AG10803 (cell line): Measurements from ENCODE around the gene SUFU.

Experiments
- DNase-seq: peaks from one replicate; pipeline ENCODE4 v3.0.0; 2010; ENCODE audit warnings: low read depth
- H3K4me3 ChIP-seq: 2 replicates; pipeline ENCODE4 v1.5.1; 2011; ENCODE audit warnings: mild to moderate bottlenecking, low read length, control low read depth
- TF ChIP-seq, protein P1 (sequence below): conservative IDR thresholded peaks from 2 replicates; pipeline ENCODE4 v1.5.1; 2011; ENCODE audit warnings: mild to moderate bottlenecking, low read length, control low read depth, inconsistent platforms

SUFU gene

DNA sequence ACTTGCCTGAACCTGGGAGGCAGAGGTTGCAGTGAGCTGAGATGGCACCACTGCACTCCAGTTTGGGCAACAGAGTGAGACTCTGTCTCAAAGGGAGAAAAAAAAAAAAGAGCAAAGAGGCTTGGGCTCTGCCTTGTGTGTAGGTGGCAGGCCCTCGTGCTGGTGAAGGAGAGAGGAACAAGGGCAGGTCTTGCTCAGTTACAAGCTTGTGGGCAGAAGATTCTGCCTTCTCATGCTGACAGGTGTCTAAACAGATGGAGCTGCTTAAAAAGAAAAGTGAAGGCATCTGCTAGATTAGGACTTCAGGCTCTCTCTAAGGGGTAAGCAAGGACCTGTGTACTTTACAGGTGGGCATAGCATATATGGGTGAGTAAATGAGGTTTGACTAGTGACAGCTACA, 75.0 kb downstream of the SUFU start:
- peak overlapping the region; percentile 40; the same call in 1 of the 2 replicates for H3K4me3 ChIP-seq
- TF ChIP-seq, protein P1, sequence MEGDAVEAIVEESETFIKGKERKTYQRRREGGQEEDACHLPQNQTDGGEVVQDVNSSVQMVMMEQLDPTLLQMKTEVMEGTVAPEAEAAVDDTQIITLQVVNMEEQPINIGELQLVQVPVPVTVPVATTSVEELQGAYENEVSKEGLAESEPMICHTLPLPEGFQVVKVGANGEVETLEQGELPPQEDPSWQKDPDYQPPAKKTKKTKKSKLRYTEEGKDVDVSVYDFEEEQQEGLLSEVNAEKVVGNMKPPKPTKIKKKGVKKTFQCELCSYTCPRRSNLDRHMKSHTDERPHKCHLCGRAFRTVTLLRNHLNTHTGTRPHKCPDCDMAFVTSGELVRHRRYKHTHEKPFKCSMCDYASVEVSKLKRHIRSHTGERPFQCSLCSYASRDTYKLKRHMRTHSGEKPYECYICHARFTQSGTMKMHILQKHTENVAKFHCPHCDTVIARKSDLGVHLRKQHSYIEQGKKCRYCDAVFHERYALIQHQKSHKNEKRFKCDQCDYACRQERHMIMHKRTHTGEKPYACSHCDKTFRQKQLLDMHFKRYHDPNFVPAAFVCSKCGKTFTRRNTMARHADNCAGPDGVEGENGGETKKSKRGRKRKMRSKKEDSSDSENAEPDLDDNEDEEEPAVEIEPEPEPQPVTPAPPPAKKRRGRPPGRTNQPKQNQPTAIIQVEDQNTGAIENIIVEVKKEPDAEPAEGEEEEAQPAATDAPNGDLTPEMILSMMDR, result no peak
- DNase-seq, result no peak

DNA sequence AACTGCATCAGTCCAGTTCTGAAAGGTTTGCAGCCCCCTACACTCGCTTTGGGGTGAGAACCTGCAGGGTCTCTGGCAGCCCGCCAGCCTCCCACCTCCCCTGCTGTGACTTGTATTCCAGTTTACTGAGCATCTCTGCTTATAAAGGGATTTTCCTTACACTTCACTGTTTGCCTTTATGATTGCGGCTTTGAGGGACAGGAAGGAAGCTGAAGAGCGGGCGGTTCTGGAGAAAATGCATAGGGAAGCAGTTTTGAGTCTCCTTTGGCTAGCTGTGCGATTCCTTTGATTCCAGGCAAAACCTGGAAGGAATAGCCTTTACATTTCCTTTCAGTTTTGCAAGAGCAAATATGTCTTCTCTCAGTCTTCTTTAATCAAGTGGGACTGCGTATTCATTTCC, 75.6 kb downstream of the SUFU start:
- TF ChIP-seq, protein P1, result no peak
- peak overlapping the region; percentile 40 for H3K4me3 ChIP-seq
- DNase-seq, result peak; percentile 32

DNA sequence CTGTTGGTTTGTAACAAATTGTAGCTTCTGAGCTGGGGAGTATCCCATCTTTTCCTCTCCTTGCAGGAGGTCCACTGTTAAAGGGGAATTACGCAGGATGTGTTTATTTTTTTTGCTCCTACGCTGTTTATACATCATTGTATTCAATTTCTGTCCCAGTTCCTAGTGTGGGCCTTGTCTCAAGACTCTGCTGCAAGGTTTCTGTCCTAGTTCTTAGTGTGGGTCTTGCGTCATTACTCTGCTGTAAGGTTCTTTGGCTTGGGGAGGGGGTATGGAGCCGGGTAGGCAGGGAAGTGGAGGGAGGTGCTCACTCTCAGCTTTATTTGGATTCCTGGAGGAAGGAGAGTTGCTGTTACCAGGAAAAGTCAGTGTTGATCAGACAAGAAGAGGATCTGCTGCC, 76.5 kb downstream of the SUFU start:
- H3K4me3 ChIP-seq, result no peak overlapping the region
- no peak for DNase-seq
- TF ChIP-seq, protein P1, result no peak

DNA sequence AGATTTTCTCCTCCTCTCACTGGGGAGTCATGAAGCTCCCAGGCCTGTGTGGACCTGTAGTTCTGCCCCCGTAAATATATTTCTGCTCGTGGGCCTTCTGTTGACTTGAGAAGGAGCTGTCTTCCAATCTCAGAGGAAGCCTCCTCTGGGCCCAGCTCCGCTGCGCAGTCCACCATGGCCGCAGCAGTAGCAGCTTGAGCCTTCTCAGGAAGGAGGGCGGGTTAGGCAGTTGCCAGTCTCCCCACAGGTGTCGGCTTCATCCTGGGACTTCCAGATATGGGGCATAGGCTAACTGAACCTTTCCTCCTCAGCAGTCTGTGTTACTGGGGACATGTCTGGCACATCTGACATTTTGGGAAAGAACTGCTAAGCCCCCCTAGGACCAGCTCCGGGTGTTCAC, 77.6 kb downstream of the SUFU start:
- no peak overlapping the region for H3K4me3 ChIP-seq
- TF ChIP-seq, protein P1, result no peak
- no peak for DNase-seq

DNA sequence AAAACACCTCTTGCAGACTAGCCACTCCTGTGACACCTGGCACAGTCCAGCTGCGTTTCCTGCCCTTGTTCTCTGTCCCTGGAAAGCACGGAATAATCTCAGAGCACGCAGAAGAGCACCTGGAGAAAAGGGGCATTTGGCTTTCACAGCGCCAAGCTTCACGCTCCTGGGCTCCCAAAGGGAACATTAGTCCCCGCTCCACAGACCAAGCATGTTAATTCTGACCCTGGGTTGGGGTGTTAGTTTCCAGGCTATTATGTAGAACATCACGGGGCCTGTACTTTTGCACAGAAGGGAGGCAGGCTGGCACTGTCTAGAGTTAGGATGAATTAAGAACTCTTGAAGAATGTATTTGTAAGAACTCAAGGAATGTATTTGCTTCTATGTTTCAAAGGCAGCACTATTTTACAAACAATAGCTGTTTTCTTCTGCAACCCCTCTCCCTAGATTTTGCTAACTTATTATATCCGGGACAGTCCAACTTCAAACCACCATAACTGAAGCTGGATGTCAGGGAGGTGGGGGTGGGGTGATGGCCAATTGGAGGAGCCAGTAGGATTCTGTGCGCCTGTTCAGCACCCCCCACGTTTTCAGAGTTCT, 78.3 kb downstream of the SUFU start:
- no peak overlapping the region for H3K4me3 ChIP-seq
- TF ChIP-seq, protein P1, result no peak
- no peak for DNase-seq

DNA sequence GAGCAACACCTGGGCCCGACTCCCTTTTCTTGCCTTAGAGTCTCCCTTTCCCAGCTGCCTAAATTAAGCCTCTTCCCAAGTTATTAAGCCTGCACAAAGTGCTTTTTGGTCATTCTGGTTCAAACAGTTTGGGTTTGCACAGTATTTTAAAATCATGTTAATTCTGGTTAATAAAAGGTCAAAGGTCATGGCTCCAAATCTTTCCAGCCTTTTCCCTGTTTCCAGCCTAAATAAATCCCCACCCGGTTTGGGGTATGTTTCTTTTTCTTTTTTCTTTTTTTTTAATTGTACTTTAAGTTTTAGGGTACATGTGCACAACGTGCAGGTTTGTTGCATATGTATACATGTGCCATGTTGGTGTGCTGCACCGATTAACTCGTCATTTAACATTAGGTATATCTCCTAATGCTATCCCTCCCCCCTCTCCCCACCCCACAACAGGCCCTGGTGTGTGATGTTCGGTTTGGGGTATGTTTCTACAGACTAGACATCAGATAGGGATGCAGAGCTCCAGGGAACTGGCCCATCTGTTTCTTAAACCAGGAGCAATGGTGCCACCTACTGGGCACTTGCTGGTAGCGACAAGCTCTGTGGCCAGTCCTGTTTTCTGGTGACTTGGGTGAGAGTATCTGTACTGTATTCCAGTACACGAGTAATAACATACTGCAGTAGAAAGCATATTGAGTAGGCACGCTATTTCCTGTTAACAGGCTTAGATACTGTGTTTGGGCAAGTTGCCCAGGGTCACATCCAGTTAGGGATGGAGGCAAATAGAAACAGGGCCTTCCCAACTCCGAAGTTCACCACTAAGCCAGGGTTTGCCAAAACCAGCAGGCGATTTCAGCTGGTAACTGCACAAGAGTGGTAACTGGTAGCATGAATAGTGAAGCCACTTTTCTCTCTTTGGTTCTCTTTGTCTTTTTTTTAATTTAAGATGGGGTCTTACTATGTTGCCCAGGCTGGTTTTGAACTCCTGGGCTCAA, 80.0 kb downstream of the SUFU start:
- DNase-seq, result peak; percentile 88
- TF ChIP-seq, protein P1, result peak; percentile 93
- H3K4me3 ChIP-seq, result no peak overlapping the region
